Left lung (tissue), 10 donors: ENCODE data around the gene PLEKHB1. TPM values are rescaled to one million over a fixed set of nuclear protein-coding genes. Genes with fewer than 3 reads are reported as not detected.

Experiments
- ATAC-seq: fragments of 200-7000 bp; cut with Tn5 transposase; one replicate; pipeline ENCODE4 v1.9.1; 2020; ENCODE audit warnings: moderate library complexity
- DNase-seq, 4 donors: peaks; one replicate each; pipeline ENCODE4 v3.0.0-alpha.2; 2013 to 2020
- H3K27ac ChIP-seq, 2 donors: fragments of 200-600 bp; sonication (generic) in 1 of 2; one replicate each; pipeline versions ENCODE4 v1.5.0 to v1.8.0; 2020 to 2021
- H3K27me3 ChIP-seq, 2 donors: fragments of 200-600 bp; sonication (generic) in 1 of 2; one replicate each; pipeline versions ENCODE4 v1.5.0 to v1.8.0; 2020 to 2021
- H3K36me3 ChIP-seq, 2 donors: fragments of 200-600 bp; sonication (generic) in 1 of 2; one replicate each; pipeline versions ENCODE4 v1.5.0 to v1.8.0; 2020 to 2021
- H3K4me1 ChIP-seq, 2 donors: fragments of 200-600 bp; one replicate each; pipeline ENCODE4 v1.8.0; 2021
- H3K4me3 ChIP-seq, 2 donors: fragments of 200-600 bp; sonication (generic) in 1 of 2; one replicate each; pipeline versions ENCODE4 v1.5.0 to v1.8.0; 2020 to 2021; ENCODE audit warnings: mild to moderate bottlenecking in 1 of 2
- H3K9me3 ChIP-seq, 2 donors: fragments of 200-600 bp; sonication (generic) in 1 of 2; one replicate each; pipeline versions ENCODE4 v1.5.0 to v1.8.0; 2020 to 2021
- intact Hi-C, 2 donors: fragments of 100-400 bp; cut with DNase I; formaldehyde crosslinking; loops; one replicate each; pipeline versions ENCODE4 v1.11.2 to v1.14.2; 2022
- polyA plus RNA-seq, 6 donors: library from polyadenylated mRNA; unstranded; fragments of 120-200 nt; gene quantifications; one replicate each; pipeline ENCODE4 v1.2.1, GENCODE V29; 2013; ENCODE audit not compliant: insufficient read length in 6 of 6
- total RNA-seq, 2 donors: library from RNA; stranded (reverse); fragmentation: NEBNext Ultra II Directional; extraction: Animal tissue kit (Norgen Biotek cat#: 25700); gene quantifications; one replicate each; pipeline ENCODE4 v1.2.1, GENCODE V29; 2021
- TF ChIP-seq, protein P1 (sequence below), 2 donors: fragments of 200-600 bp; sonication (generic) in 1 of 2; IDR thresholded peaks; one replicate each; pipeline versions ENCODE4 v1.5.0 to v1.8.0; 2021; ENCODE audit warnings: antibody characterized with exemption in 2 of 2
- donor health status: DM: no; HTN: yes; CAD: no.
- donor health status: DM: no; HTN: no; CAD: no.

Gene PLEKHB1
- total and polyA plus RNA-seq, 8 donors: 8.8 to 37.9 (median 16.0) TPM

DNA sequence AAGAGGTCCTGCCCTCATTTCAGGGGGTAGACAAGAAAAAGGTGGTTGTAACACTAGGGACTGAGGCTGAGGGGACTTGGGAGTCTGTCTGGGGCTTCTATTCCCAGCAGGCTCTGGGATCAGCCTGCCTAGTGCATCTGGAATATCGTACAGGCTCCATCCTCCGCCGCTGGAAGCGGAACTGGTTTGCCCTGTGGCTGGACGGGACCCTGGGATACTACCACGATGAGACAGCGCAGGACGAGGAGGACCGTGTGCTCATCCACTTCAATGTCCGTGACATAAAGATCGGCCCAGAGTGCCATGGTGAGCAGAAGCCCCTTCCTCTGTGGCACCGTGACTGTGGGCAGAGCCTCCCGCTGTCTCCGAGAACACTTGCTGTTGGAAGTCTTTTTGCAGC is 4.0 kb downstream of the PLEKHB1 start:
- ATAC-seq (no peak), DNase-seq (no peak)
- peaks cover 0 to 11% of the 10 kb centered on the region in 2 donors for H3K27me3 ChIP-seq
- no peak overlapping the region for H3K4me3 ChIP-seq
- peaks cover 0 to 11% of the 10 kb centered on the region in 2 donors for H3K4me1 ChIP-seq
- H3K9me3 ChIP-seq: no peaks in the 10 kb centered on the region
- no peaks in the 10 kb centered on the region for H3K36me3 ChIP-seq
- H3K27ac ChIP-seq: no peak overlapping the region
- intact Hi-C loops: loop anchor here in 1 of 2 donors (10.0 kb wide), 1 partner anchor 256 kb away; no protein-coding TSS in a partner anchor
- TF ChIP-seq, protein P1, sequence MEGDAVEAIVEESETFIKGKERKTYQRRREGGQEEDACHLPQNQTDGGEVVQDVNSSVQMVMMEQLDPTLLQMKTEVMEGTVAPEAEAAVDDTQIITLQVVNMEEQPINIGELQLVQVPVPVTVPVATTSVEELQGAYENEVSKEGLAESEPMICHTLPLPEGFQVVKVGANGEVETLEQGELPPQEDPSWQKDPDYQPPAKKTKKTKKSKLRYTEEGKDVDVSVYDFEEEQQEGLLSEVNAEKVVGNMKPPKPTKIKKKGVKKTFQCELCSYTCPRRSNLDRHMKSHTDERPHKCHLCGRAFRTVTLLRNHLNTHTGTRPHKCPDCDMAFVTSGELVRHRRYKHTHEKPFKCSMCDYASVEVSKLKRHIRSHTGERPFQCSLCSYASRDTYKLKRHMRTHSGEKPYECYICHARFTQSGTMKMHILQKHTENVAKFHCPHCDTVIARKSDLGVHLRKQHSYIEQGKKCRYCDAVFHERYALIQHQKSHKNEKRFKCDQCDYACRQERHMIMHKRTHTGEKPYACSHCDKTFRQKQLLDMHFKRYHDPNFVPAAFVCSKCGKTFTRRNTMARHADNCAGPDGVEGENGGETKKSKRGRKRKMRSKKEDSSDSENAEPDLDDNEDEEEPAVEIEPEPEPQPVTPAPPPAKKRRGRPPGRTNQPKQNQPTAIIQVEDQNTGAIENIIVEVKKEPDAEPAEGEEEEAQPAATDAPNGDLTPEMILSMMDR (IDR thresholded peaks at IDR 0.05): no peak

DNA sequence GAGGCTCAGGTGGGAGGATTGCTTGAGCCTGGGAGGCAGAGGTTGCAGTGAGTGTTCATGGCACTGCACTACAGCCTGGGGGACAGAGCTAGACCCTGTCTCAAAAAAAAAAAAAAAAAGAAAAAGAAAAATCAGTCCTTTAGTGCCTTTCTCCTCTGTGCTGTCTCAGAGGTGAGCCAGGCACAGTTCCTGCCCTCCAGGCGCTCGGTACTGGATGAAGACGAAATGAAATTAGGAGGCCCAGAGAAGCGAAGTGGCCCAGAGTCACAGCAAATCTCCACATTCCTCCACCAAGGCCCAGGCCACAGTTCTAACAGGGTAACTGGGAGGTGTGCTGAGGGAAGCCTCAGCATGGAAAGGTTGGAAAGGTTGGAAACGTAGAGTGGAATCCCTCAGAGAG is 4.9 kb downstream of the PLEKHB1 start:
- no peaks in the 10 kb centered on the region for H3K36me3 ChIP-seq
- intact Hi-C loops: loop anchor here in 1 of 2 donors (10.0 kb wide), 1 partner anchor 256 kb away; no protein-coding TSS in a partner anchor

DNA sequence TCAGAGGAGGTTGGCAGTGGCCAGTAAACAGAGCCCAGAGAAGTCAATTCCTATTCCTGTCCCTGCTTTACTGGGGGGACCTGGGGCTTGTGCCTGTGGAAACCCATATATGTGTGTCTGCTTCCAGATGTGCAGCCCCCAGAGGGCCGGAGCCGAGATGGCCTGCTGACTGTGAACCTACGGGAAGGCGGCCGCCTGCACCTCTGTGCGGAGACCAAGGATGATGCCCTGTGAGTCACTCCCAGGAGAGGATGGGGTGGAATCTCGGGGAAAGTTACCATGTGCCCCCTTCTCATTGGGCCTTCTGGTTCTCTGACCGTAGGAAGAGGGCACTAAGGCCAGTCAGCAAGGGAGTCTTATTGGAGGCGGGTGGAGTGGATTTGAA is 5.3 kb downstream of the PLEKHB1 start:
- Histone ChIP-seq H3K4me1 (peaks cover 0 to 5% of the 10 kb centered on the region in 2 donors), H3K27ac (no peak overlapping the region), H3K36me3 (no peaks in the 10 kb centered on the region), H3K27me3 (no peaks in the 10 kb centered on the region), H3K4me3 (no peak overlapping the region), H3K9me3 (no peaks in the 10 kb centered on the region)
- TF ChIP-seq, protein P1 (IDR thresholded peaks at IDR 0.05): no peak
- intact Hi-C loops: loop anchor here in 1 of 2 donors (10.0 kb wide), 1 partner anchor 257 kb away; no protein-coding TSS in a partner anchor
- DNase-seq (no peak), ATAC-seq (no peak)

More for the DNA sequence above, 4.9 kb downstream of the PLEKHB1 start:
- DNase-seq: no peak
- Histone ChIP-seq H3K27me3 (peaks cover 0 to 2% of the 10 kb centered on the region in 2 donors), H3K4me3 (no peak overlapping the region), H3K9me3 (no peaks in the 10 kb centered on the region), H3K27ac (no peak overlapping the region), H3K4me1 (peaks cover 0 to 5% of the 10 kb centered on the region in 2 donors)
- TF ChIP-seq, protein P1 (IDR thresholded peaks at IDR 0.05): no peak
- no peak for ATAC-seq

DNA sequence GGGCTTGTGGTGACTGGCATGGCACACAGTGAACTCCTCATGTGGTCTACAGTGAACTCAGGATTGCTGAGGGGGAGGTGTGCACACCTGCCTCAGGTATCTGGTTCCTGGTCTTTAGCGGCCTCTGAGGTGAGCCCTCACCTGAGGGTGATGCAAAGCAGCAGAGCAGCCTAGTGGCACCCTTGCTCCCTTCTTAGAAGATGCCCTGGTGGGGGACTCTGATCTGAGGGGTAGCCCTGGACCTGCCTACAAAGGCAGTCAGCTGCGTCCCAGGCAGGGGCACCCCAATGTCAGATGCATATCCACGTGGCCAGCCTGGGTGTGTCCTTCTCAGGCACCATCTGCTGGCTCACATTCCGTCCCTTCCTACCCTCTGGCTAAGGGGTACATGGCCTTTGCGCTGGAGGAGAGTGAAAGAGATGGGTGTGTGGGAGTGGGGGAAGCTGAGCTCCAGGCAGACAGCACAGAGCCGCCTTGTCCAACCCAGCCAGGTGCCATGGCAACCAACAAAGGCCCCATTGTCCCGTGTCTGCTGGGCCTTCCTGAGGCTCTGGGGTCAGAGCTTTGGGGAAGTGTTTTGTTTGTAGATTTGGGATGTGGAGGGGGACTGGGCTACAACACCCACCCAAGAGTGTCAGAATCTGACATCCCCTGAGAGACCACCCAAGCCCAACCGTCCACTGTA is 5.8 kb downstream of the PLEKHB1 start:
- ATAC-seq: no peak
- Histone ChIP-seq H3K4me1 (peaks cover 0 to 5% of the 10 kb centered on the region in 2 donors), H3K27ac (no peak overlapping the region), H3K4me3 (no peak overlapping the region), H3K9me3 (no peaks in the 10 kb centered on the region), H3K27me3 (no peaks in the 10 kb centered on the region), H3K36me3 (no peaks in the 10 kb centered on the region)
- TF ChIP-seq, protein P1 (IDR thresholded peaks at IDR 0.05): no peak
- peak in 1 of 4 donors; percentile 24 for DNase-seq
- intact Hi-C loops: loop anchor here in 1 of 2 donors (10.0 kb wide), 1 partner anchor 257 kb away; no protein-coding TSS in a partner anchor

DNA sequence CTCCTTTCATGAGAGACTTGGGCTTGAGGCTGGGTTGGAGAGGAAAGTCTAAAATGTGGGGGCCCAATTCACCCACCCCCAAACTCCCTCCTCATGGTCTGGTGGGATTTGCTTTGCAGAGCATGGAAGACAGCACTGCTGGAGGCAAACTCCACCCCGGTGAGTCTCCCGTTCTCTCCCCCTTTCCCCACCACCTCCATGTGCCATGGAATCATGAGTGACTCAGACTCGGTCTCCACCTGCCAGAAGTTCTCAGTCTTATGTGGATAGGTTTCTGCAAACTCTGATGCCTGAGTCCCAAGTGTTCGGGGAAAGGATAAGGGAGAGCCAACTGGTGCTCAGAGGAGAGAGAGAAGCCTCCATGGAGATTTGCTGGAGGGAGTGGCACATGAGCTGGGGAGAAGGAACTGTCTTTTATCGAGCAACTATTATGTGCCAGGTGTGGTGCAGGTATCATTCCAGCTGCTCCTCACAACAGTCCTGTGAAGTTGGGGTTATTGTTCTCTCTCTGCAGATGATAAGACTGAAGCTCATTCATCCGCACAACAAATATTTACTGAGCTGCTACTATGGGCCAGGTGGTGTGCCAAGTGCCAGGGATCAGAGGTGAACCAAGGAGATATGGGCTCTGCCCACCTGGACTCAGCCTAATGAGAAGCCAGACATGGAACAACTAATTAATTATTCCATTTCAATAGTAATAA is 6.6 kb downstream of the PLEKHB1 start:
- H3K4me3 ChIP-seq: no peak overlapping the region
- no peaks in the 10 kb centered on the region for H3K27me3 ChIP-seq
- H3K27ac ChIP-seq: no peak overlapping the region
- H3K9me3 ChIP-seq: no peaks in the 10 kb centered on the region
- H3K4me1 ChIP-seq: no peaks in the 10 kb centered on the region
- TF ChIP-seq, protein P1 (IDR thresholded peaks at IDR 0.05): no peak
- no peaks in the 10 kb centered on the region for H3K36me3 ChIP-seq
- DNase-seq: no peak
- intact Hi-C loops: loop anchor here in 1 of 2 donors (10.0 kb wide), 1 partner anchor 258 kb away; no protein-coding TSS in a partner anchor
- no peak for ATAC-seq
